Stimulated activated CD8-positive, alpha-beta memory T cell treated with anti-CD3 and anti-CD28 coated beads, Interleukin-15, amount 100 ng/mL, for 48 hours (primary cell): ENCODE data around the gene HDAC7.
"Not testable (repeated sequence)": the region's sequence is repeated elsewhere in the genome, so short reads cannot be mapped to it uniquely, and the experiment has no call there.

ENCODE experiments used
- DNase-seq, 2 donors: peaks; one replicate each; pipeline ENCODE4 v3.0.0-alpha.2; 2020; ENCODE audit warnings: low read depth in 2 of 2

The HDAC7 gene

GRCh38 chr12:47812797-47813510 lies 6.7 kb downstream of the HDAC7 start:
- DNase-seq: peak; percentile 90 to 92

GRCh38 chr12:47811581-47812484 lies 7.9 kb downstream of the HDAC7 start:
- no peak for DNase-seq

GRCh38 chr12:47811072-47811396 lies 8.7 kb downstream of the HDAC7 start:
- DNase-seq: no peak

- DNase-seq: not testable (repeated sequence)
These were observed 10.2 kb downstream of the HDAC7 start for GRCh38 chr12:47809518-47809917.

GRCh38 chr12:47808574-47809365 lies 10.9 kb downstream of the HDAC7 start:
- peak; percentile 58 to 61 for DNase-seq

GRCh38 chr12:47808050-47808449 lies 11.7 kb downstream of the HDAC7 start:
- DNase-seq: peak; percentile 75 to 84

- DNase-seq: no peak
These were observed 12.4 kb downstream of the HDAC7 start for GRCh38 chr12:47807338-47807737.

- DNase-seq: no peak
These were observed 14.3 kb downstream of the HDAC7 start for GRCh38 chr12:47805417-47805816.

- no peak for DNase-seq
These were observed 15.5 kb downstream of the HDAC7 start for GRCh38 chr12:47804171-47804570.

- no peak for DNase-seq
These were observed 16.4 kb downstream of the HDAC7 start for GRCh38 chr12:47803191-47803875.

- DNase-seq: no peak
These were observed 17.4 kb downstream of the HDAC7 start for GRCh38 chr12:47802312-47802711.

GRCh38 chr12:47801904-47802246 lies 17.8 kb downstream of the HDAC7 start:
- DNase-seq: no peak

GRCh38 chr12:47801170-47801903 lies 18.4 kb downstream of the HDAC7 start:
- DNase-seq: no peak

GRCh38 chr12:47800582-47800981 lies 19.1 kb downstream of the HDAC7 start:
- no peak for DNase-seq

GRCh38 chr12:47799357-47799955 lies 20.2 kb downstream of the HDAC7 start:
- DNase-seq: no peak

- DNase-seq: no peak
These were observed 21.2 kb downstream of the HDAC7 start for GRCh38 chr12:47798382-47798948.

- DNase-seq: no peak
These were observed 22.3 kb downstream of the HDAC7 start for GRCh38 chr12:47797441-47797840.

GRCh38 chr12:47795814-47796411 lies 23.8 kb downstream of the HDAC7 start:
- no peak for DNase-seq

GRCh38 chr12:47795121-47795813 lies 24.4 kb downstream of the HDAC7 start:
- no peak for DNase-seq
